Neural cell (in vitro differentiated cells): ENCODE data around the gene PFN3. TPM values are rescaled to one million over a fixed set of nuclear protein-coding genes. Genes with fewer than 3 reads are reported as not detected.

Experiments
- H2AFZ ChIP-seq: fragments of 200-600, 300-800 bp; sonication (generic), shearing (Covaris generic); 2 replicates; pipeline ENCODE4 v1.6.0; 2014; ENCODE audit warnings: low read depth, mild to moderate bottlenecking, antibody characterized with exemption, low read length, moderate library complexity
- H3F3A ChIP-seq: fragments of 200-600 bp; shearing (Covaris generic); 2 replicates; pipeline ENCODE4 v1.6.1; 2016; ENCODE audit warnings: mild to moderate bottlenecking, moderate library complexity, mixed read lengths, antibody characterized with exemption, low read length; ENCODE audit not compliant: insufficient read depth, poor library complexity, severe bottlenecking
- H3K27ac ChIP-seq: fragments of 200-600, 300-800 bp; sonication (generic), shearing (Covaris generic); 2 replicates; pipeline ENCODE4 v1.5.1; 2014; ENCODE audit warnings: mild to moderate bottlenecking, low read length, moderate library complexity
- H3K27me3 ChIP-seq: fragments of 300-800, 200-600 bp; sonication (generic), shearing (Covaris generic); 2 replicates; pipeline ENCODE4 v1.6.0; 2014; ENCODE audit warnings: mild to moderate bottlenecking, low read depth, low read length, moderate library complexity; ENCODE audit not compliant: insufficient read depth
- H3K36me3 ChIP-seq: fragments of 300-800, 200-600 bp; sonication (generic), shearing (Covaris generic); 2 replicates; pipeline ENCODE4 v1.5.1; 2014; ENCODE audit warnings: mild to moderate bottlenecking, antibody characterized with exemption, low read length, moderate library complexity; ENCODE audit not compliant: insufficient read depth
- H3K4me2 ChIP-seq: fragments of 300-800, 200-600 bp; sonication (generic), shearing (Covaris generic); 2 replicates; pipeline ENCODE4 v1.6.0; 2014; ENCODE audit warnings: mild to moderate bottlenecking, low read length
- H3K4me3 ChIP-seq: fragments of 300-800, 200-600 bp; sonication (generic), shearing (Covaris generic); 2 replicates; pipeline ENCODE4 v1.5.1; 2014; ENCODE audit warnings: mild to moderate bottlenecking, low read length, moderate library complexity
- H3K79me2 ChIP-seq: fragments of 200-600 bp; shearing (Covaris generic); replicated peaks from 2 replicates; pipeline ENCODE4 v1.6.0; 2014; ENCODE audit warnings: mild to moderate bottlenecking, low read length, moderate library complexity; ENCODE audit not compliant: insufficient read depth
- H3K9ac ChIP-seq: fragments of 300-800, 200-600 bp; sonication (generic), shearing (Covaris generic); 2 replicates; pipeline ENCODE4 v1.6.1; 2016; ENCODE audit warnings: mild to moderate bottlenecking, low read length, mixed read lengths
- H3K9me2 ChIP-seq: fragments of 200-600 bp; shearing (Covaris generic); 2 replicates; pipeline ENCODE4 v1.6.1; 2016; ENCODE audit warnings: mild to moderate bottlenecking, low read length, mixed read lengths; ENCODE audit not compliant: insufficient read depth
- H3K9me3 ChIP-seq: fragments of 200-600, 300-800 bp; sonication (generic), shearing (Covaris generic); 2 replicates; pipeline ENCODE4 v1.6.1; 2016; ENCODE audit warnings: mild to moderate bottlenecking, mixed run types, low read length, moderate library complexity, mixed read lengths
- H4K20me1 ChIP-seq: fragments of 200-600 bp; shearing (Covaris generic); 2 replicates; pipeline ENCODE4 v1.6.1; 2016; ENCODE audit warnings: mild to moderate bottlenecking, mixed run types; ENCODE audit not compliant: insufficient read depth
- CTCF ChIP-seq: fragments of 450-650 bp; IDR thresholded peaks from 2 replicates; pipeline ENCODE4 v1.5.1; 2014; ENCODE audit warnings: antibody characterized with exemption, mild to moderate bottlenecking, moderate library complexity; ENCODE audit not compliant: poor library complexity, severe bottlenecking
- EP300 ChIP-seq: fragments of 450-650 bp; conservative IDR thresholded peaks from 2 replicates; pipeline ENCODE4 v1.6.1; 2014; ENCODE audit warnings: antibody characterized with exemption, mild to moderate bottlenecking, moderate library complexity; ENCODE audit not compliant: poor library complexity, severe bottlenecking
- EZH2 ChIP-seq: fragments of 200-600, 300-800 bp; shearing (Covaris generic), sonication (generic); IDR thresholded peaks from 2 replicates; pipeline ENCODE4 v1.6.1; 2014; ENCODE audit warnings: antibody characterized with exemption, low read length, borderline replicate concordance, mild to moderate bottlenecking; ENCODE audit not compliant: insufficient read depth, poor library complexity, severe bottlenecking
- MXI1 ChIP-seq: fragments of 450-650 bp; conservative IDR thresholded peaks from 2 replicates; pipeline ENCODE4 v1.6.1; 2014; ENCODE audit warnings: antibody characterized with exemption, mild to moderate bottlenecking; ENCODE audit not compliant: poor library complexity, severe bottlenecking
- POLR2AphosphoS5 ChIP-seq: IDR thresholded peaks from 2 replicates; pipeline ENCODE4 v1.6.1; 2012
- RAD21 ChIP-seq: fragments of 450-650 bp; conservative IDR thresholded peaks from 2 replicates; pipeline ENCODE4 v1.6.1; 2014; ENCODE audit warnings: antibody characterized with exemption, mild to moderate bottlenecking, moderate library complexity
- REST ChIP-seq: IDR thresholded peaks from 2 replicates; pipeline ENCODE4 v1.6.1; 2012; ENCODE audit warnings: borderline replicate concordance
- SMC3 ChIP-seq: fragments of 450-650 bp; conservative IDR thresholded peaks from 2 replicates; pipeline ENCODE4 v1.6.1; 2014; ENCODE audit warnings: antibody characterized with exemption, mild to moderate bottlenecking, moderate library complexity; ENCODE audit not compliant: poor library complexity
- TAF1 ChIP-seq: IDR thresholded peaks from 2 replicates; pipeline ENCODE4 v1.6.1; 2012; ENCODE audit warnings: low read depth
- polyA plus RNA-seq: library from polyadenylated mRNA; depleted of rRNA; stranded (reverse); fragments of >200 nt; gene quantifications from 2 replicates; pipeline ENCODE4 v1.2.3, GENCODE V29; 2014

PFN3 gene
- polyA plus RNA-seq, 1 donor from 2014 or later, result not detected

DNA sequence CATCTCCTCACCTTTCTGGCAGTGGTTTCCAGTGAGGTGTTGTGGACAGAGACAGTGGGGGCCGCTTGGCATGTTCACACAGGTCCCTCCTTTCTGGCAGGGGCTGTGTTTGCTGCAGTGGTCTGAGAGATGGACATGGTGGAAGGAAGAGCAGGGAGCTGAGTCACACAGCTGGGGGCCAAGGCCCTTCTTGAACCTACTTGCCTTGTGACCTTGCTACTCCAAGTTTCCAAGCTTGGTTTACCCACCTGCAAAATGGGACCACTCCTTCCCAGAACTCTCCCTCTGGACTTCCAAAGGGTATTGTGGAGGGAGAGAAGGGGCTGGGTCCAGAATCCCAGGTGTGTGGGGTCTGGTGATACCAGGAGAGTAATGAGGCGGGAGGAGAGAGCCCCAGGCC lies 4.9 kb upstream of the PFN3 start:
- Histone ChIP-seq H3F3A (no peaks in the 10 kb centered on the region), H3K27ac (no peak overlapping the region), H3K4me2 (no peak overlapping the region), H3K9ac (peak overlapping the region; percentile 55), H3K4me3 (no peak overlapping the region), H3K9me2 (no peaks in the 10 kb centered on the region), H4K20me1 (no peaks in the 10 kb centered on the region), H3K9me3 (no peaks in the 10 kb centered on the region), H3K79me2 (no peaks in the 10 kb centered on the region), H3K27me3 (peaks cover 42% of the 10 kb centered on the region), H3K36me3 (no peaks in the 10 kb centered on the region), H2AFZ (no peak overlapping the region)
- TF ChIP-seq REST (no peak), RAD21 (no peak), CTCF (no peak), TAF1 (no peak), EP300 (no peak), EZH2 (no peak), SMC3 (no peak), POLR2AphosphoS5 (no peak), MXI1 (no peak)

DNA sequence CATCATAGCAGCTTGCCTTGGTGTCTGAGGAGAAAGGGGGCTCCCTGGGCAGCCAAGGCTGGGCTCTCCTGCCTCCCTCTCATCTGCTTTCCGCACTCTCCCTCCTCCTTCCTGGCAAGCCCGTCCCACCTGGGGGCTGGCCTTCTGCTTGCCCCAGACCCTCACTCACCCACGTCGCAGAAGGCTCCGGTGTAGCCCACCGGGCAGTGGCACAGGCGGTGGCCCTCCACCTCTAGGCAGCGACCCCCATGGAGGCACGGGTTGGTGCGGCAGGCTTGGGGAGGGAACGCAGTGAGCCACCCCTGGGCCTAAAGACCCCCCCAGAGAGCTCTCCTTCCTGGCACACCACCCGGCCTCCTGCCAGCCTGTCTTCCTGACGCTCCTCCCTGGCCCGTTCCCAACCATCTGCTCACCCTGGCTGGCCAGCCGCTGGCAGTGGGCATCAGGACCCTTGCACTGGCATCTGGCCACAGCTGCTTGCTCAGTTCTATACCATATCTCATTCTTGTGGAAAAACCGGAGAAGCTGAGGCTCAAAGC lies 4.2 kb upstream of the PFN3 start:
- Histone ChIP-seq H3K4me2 (no peak overlapping the region), H3K9me3 (no peaks in the 10 kb centered on the region), H3K9me2 (no peaks in the 10 kb centered on the region), H3K9ac (peak overlapping the region; percentile 55), H3K36me3 (no peaks in the 10 kb centered on the region), H3K79me2 (no peaks in the 10 kb centered on the region), H3K27me3 (peaks cover 42% of the 10 kb centered on the region), H3F3A (no peaks in the 10 kb centered on the region), H4K20me1 (no peaks in the 10 kb centered on the region), H3K4me3 (peak overlapping the region; percentile 65), H2AFZ (no peak overlapping the region), H3K27ac (no peak overlapping the region)
- TF ChIP-seq MXI1, result peak; percentile 3
- no peak for TF ChIP-seq EZH2
- peak; percentile 12 for TF ChIP-seq CTCF
